Cardiac fibroblast (primary cell): Measurements from ENCODE around the gene LRRC1.

Experiments
- DNase-seq, 2 donors: peaks; one replicate each; pipeline versions ENCODE4 v3.0.0 to v3.0.0-alpha.2; 2010; ENCODE audit warnings: low read depth in 2 of 2
- H3K4me3 ChIP-seq, 2 donors: replicated peaks in 1 of 2; 1 replicate in 1 of 2; 2 replicates in 1 of 2; pipeline ENCODE4 v1.5.1; 2011; ENCODE audit warnings: low read depth in 2 of 2, low read length in 2 of 2, mild to moderate bottlenecking in 2 of 2, moderate library complexity in 1 of 2
- CTCF ChIP-seq: IDR thresholded peaks from one replicate; pipeline ENCODE4 v1.5.1; 2011; ENCODE audit warnings: low read depth, mild to moderate bottlenecking, low read length, inconsistent platforms

Gene LRRC1

GRCh38 chr6:53811746-53812145, 16.9 kb downstream of the LRRC1 start:
- no peak overlapping the region for H3K4me3 ChIP-seq
- no peak for TF ChIP-seq CTCF
- DNase-seq: no peak

GRCh38 chr6:53813096-53813495, 18.3 kb downstream of the LRRC1 start:
- no peak for TF ChIP-seq CTCF
- H3K4me3 ChIP-seq: no peak overlapping the region
- peak in 1 of 2 donors; percentile 27 for DNase-seq

GRCh38 chr6:53813801-53814200, 19.0 kb downstream of the LRRC1 start:
- H3K4me3 ChIP-seq: no peak overlapping the region
- DNase-seq: no peak
- TF ChIP-seq CTCF: no peak

- no peak for TF ChIP-seq CTCF
- no peak overlapping the region for H3K4me3 ChIP-seq
- DNase-seq: no peak
Measured at GRCh38 chr6:53814353-53814752, 19.5 kb downstream of the LRRC1 start.

- DNase-seq: peak; percentile 17 to 46
- no peak overlapping the region for H3K4me3 ChIP-seq
- TF ChIP-seq CTCF: no peak
Measured at GRCh38 chr6:53815381-53816119, 20.7 kb downstream of the LRRC1 start.

GRCh38 chr6:53818858-53819609, 24.2 kb downstream of the LRRC1 start:
- TF ChIP-seq CTCF: no peak

More at GRCh38 chr6:53818858-53819609, 24.2 kb downstream of the LRRC1 start:
- peak in 1 of 2 donors; percentile 46 for DNase-seq
- no peak overlapping the region for H3K4me3 ChIP-seq
